Endothelial cell of hepatic sinusoid (primary cell): ENCODE results near the gene TM2D3.

ENCODE experiments used
- in situ Hi-C: cut with HindIII; loops from 2 replicates; pipeline ENCODE4 v1.10.0; 2017; ENCODE audit warnings: low sequenced_read_pairs

Gene TM2D3

DNA sequence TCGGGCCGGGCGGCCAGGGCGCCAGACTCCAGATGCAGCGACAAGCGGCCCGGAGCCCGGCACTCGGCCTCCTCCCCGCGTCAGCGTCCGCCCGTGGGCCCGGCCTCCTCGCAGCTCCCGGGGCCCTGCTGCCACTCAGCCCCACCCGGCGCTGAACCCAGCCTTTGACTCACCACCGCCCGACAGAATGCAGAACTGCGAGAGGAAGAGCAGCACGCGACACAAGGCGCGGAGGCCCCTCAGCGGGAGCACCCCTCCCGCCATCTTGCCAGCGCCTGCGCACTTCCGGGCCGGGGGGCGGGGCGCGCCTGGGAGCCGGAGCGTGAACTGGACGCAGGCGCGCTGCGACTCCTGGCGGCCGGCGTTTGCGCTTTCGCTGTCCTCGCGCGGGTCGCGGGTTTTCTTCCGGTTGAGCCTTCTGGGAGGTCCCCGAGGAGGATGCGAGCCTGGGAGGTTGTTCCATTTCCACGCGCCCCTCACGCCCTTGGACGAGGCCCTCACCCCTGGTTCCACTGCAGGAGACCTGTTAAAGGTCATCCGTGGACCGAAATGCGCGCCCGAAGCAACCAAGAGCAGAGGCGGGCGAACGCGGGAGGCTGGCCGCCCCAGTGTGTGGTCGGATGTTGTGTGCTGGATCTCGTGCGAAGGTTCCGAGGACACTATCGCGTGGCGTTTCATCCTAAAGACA lies at the start of gene TM2D3:
TM2D3 (minus strand) TSS at position 284 of the 688 bp plus-strand sequence; CDS start at position 264, 20 bp downstream.
- in situ Hi-C loops = no loop called here

DNA sequence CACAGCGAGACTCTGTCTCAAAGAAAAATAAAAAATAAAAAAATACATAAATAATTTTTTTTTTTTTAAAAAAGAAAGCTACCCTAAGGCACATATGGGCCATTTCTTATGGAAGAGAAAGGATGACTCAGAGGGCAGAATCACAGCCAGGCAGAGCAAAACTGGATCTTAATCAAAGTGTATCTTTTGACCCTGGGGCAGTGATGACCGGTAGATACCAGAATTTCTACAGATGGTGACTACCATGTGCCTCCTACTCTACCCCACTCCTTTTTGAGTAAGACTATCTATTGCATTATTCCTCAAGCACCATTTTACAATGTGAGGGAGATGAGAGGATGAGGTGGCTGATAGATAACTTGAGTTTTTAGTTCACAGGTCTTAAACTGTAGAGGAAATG lies 46.1 kb upstream of the TM2D3 start:
- in situ Hi-C loops = no loop called here

DNA sequence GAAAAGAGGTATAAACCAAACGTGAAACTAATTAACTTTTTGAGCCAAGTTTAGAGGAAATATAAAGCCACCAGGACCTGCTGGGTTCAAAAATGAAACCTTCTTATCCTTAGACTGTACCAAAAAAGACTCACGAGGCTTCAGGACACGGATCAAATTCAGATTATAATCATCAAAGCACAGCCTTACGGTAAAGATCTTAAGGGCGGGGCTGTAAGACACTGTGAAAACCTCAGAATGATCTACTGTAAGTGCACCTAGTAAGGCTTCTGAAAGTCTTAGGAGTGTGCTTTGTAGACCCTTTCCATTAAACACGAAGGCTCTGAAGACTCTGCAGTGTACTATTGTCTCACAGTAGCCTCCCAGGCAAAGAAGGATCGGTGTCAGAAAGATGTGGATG lies 45.3 kb upstream of the TM2D3 start:
- in situ Hi-C loops = no loop called here

DNA sequence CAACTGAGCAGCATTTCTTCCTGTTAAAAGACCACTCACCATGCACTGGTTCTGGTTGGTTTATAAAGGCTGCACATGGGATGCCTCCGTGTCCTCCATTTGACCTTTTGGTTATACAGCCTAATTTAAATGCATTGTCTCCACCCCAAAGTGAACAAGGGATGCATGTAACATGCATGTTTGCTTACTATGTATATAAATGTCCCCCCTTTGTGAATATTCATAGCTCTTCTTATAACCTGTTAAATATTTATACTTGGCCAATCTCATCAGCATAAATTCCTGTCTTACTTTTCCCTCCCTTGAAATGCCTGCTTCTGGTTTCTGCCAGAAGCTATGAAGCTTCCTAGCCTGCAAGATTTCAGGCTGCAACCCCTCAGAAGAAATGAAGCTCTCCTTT lies 44.6 kb upstream of the TM2D3 start:
- in situ Hi-C loops = no loop called here

GRCh38 chr15:101694261-101694660 lies 42.1 kb upstream of the TM2D3 start:
- in situ Hi-C loops = no loop called here

- in situ Hi-C loops = no loop called here
Observed at GRCh38 chr15:101692801-101693598, 40.8 kb upstream of the TM2D3 start.

- in situ Hi-C loops = no loop called here
Observed at GRCh38 chr15:101689901-101690300, 37.7 kb upstream of the TM2D3 start.

DNA sequence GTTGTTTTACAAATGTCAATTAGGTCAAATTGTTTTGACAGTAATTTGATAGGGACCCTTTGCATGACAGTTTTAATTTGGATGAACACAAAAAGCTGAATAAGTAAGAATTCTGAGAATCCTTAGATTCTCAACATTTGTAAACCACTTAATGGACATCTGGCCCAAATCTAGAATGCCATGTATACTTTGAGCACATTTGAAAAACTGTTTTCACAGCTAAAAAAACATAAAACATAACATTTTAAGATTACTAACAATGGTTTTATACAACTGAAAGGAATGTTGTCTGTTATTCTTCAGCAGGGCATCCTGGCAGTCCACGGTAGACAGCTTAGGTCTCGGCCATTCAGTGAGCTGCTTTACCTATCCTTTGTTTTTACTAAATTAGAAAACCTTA lies 34.5 kb upstream of the TM2D3 start:
- in situ Hi-C loops = no loop called here

DNA sequence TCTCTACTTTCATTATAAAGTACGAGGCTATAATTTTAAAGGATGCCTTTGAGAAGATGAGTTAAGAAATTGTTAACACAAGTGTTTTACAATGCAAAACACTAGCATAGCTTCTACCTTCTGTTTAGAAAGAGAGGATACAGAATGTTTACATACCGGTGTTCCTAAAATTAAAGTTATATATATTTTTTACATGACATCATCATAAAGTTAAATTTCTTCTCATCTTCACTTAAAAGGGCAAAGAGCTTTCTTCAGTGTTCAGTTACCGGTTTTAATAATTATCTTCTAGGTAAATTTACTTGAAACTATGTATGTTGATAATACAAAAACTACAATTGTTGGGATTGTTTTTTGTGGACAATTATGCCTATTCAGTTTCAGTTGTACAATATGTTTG lies 32.7 kb upstream of the TM2D3 start:
- in situ Hi-C loops = no loop called here

- in situ Hi-C loops = no loop called here
Observed at GRCh38 chr15:101684384-101684783, 32.2 kb upstream of the TM2D3 start.

DNA sequence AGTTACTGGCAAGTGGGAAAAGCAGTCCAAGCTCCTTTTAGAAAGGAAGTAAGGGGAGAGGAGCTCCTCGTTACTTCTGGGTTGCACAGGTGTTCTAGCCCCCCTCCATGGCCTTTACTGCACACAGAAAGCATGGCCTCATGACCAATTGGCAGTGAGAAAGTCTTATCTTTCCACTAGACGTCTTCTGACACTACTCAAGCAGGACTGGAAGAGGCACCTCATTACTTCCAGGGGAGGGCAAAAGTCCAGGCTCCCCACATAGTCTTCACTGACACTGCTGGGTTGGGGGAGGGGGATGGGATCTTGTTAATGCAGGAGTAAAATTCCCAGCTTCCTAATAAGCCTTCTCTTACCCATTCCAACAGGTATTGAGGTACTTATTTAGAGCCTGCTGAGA lies 27.6 kb upstream of the TM2D3 start:
- in situ Hi-C loops = no loop called here

DNA sequence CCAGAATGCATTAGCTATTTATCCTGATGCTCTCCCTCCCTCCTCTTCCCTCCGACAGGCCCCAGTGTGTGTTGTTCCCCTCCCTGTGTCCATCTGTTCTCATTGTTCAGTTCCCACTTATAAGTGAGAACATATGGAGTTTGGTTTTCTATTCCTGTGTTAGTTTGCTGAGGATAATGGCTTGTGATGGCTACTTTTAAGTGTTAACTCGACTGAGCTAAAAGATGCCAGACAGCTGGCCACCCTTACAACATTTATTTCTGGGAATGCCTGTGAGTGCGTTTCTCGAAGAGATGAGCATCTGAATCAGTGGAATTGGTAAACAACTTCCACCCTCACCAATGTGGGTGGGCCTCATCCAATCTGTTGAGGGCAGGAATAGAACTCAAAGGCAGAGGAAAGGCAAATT lies 24.7 kb upstream of the TM2D3 start:
- in situ Hi-C loops = no loop called here

GRCh38 chr15:101675796-101676582 lies 23.8 kb upstream of the TM2D3 start:
- in situ Hi-C loops = no loop called here

DNA sequence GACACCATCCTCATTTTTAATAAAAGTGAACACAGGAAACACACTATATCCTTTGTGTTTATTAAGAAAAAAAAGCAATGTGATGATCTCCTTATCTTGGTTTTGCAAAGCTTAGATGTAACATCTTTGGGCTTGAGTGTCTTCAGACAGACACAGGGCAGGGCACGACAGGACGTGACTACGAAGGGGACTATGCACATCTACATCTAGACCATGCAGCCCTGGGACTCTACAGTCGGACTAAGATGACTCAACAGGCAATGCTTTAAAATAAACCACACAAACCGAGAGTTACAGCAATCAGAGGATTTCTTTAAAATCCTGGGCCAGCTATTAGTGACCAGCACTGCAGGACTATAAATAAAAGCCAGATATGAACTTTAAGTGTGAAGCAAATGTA lies 22.8 kb upstream of the TM2D3 start:
- in situ Hi-C loops = no loop called here

DNA sequence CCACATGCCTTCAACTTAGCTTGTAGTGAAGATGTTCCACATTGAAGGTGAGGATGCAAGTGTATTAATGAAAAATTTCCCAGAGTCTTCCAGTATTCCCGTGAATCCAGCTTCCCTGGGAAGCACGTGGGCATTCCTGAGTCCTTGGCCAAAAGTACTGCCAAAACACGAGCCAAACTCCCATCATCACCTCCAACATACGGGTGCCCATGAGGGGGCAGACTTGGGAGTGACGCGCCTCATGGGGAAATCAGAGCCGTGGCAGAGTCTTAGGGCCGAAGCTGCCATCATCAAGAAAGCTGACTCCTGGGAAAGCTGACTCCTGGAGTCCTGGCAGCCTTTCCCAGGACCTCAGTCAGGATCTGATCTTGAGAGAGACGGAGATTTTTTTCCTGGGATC lies 20.1 kb upstream of the TM2D3 start:
- in situ Hi-C loops = no loop called here

GRCh38 chr15:101669744-101670143 lies 17.6 kb upstream of the TM2D3 start:
- in situ Hi-C loops = loop anchor here (5.0 kb wide), 1 partner anchor 53 kb away; the partner anchor contains the start of gene TARS3

DNA sequence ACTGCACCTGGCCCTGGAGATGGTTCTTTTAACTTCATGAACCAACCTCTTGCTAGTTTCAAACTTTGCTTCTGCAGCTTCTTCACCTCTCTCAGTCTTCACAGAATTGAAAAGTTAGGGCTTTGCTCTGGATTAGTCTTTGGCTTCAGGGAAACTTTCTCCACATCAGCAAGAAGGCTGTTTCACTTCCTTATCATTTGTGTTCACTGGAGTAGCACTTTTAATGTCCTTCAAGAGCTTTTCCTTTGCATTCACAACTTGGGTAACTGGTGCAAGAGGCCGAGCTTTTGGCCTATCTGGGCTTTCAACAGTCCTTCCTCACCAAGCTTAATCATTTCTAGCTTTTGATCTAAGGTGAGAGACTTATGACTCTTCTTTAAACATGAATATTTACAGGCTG lies 15.7 kb upstream of the TM2D3 start:
- in situ Hi-C loops = loop anchor here (5.0 kb wide), 1 partner anchor 54 kb away; the partner anchor contains the start of gene TARS3

DNA sequence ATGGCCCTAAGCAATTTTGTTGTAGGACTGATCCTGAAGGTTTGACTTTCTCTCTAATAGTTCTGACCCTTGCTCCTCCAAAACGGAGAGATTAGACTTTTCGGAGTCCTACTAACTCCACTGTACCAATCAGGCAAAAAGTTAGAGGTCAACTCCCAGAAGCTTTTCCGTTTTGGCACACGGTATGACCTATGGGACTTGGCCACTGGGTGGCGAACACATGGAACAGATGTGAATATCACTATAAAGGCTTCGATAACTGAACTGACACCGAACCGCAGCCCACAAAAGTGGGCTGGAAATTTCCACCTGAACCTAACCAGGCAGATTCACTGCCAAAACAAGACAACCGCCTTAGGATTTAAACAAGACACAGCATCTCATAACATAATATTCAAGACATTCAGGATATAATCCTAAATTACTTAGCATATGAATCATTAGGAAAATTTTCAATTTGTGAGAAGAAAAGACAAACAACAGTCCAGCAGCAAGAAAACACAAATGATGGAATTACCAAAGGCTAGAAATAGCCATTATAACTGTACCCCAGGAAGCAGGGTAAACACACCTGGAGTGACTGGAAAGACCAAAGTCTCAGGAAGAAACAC lies 12.2 kb upstream of the TM2D3 start:
- in situ Hi-C loops = no loop called here

DNA sequence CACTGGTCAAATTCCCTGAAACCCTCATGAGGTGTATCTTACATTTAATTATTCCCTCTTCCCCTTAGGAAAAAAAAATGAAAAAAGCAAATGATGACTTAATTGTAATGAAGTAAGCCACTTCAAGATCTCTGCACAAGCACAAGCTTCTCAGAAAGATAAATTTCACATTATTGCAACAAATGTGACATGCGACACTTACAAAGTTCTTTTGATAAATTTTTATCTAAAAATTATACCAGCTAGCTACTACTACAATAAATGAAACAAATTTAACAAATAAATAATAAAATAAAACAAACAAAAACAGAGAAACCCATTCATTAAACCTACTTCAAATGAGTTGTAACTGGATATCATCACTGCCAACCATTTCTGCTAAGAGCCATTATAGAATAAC lies 10.0 kb upstream of the TM2D3 start:
- in situ Hi-C loops = no loop called here

- in situ Hi-C loops = no loop called here
Observed at GRCh38 chr15:101660005-101660404, 7.8 kb upstream of the TM2D3 start.
